KBM-7 (cell line): Measurements from ENCODE around the gene HINT2.

Experiments used
- DNase-seq: peaks from one replicate; pipeline ENCODE4 v3.0.0-alpha.2; 2015
- in situ Hi-C: fragments of 300-500 bp; cut with MboI; formaldehyde crosslinking; loops from 2 replicates; pipeline ENCODE4 v1.14.3; 2020; ENCODE audit warnings: low sequenced_read_pairs, low pct_unique_long_range_greater_than_20kb, mixed read lengths

The HINT2 gene

DNA sequence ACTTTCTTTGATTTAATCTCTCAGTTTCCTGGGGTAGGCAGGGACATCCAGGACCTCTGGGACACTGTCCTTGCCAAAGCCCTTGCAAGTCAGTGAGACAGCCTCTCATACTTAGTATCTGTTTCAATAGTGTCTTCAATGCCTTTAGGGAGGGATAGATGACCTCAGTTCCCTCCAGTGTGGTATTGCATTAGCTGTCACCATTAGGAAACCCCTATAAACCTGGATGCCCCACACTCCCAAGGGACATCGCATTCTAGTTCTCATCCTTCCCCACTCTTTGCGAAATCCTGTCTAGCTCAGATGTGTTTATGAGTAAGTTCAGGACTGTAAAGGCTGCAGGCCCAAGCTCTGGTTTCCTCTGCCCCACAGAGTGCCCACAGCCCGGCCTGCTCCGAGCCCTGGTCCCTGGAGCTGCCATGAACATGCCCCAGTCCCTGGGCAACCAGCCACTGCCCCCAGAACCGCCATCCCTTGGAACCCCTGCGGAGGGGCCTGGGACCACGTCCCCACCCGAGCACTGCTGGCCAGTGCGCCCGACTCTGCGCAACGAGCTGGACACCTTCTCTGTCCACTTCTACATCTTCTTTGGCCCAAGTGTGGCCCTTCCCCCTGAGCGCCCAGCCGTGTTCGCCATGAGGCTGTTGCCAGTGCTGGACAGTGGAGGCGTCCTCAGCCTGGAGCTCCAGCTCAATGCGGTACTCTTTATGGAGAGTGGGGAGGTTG is 27.3 kb upstream of the HINT2 start:
- in situ Hi-C loops: no loop called here
- DNase-seq: no peak

DNA sequence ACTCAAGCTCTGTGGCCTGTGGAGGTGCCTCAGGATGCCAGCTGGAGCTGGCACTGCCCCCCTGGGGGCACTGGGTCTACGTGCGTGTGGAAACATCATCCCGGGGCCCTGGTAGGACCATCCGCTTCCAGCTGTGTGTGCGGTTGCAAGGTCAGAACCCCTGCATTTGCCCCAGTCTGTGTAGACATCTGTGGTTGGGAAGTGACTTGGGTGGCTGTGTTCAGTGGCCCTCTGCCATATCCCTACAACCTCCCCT is 26.7 kb upstream of the HINT2 start:
- no peak for DNase-seq
- in situ Hi-C loops: no loop called here

DNA sequence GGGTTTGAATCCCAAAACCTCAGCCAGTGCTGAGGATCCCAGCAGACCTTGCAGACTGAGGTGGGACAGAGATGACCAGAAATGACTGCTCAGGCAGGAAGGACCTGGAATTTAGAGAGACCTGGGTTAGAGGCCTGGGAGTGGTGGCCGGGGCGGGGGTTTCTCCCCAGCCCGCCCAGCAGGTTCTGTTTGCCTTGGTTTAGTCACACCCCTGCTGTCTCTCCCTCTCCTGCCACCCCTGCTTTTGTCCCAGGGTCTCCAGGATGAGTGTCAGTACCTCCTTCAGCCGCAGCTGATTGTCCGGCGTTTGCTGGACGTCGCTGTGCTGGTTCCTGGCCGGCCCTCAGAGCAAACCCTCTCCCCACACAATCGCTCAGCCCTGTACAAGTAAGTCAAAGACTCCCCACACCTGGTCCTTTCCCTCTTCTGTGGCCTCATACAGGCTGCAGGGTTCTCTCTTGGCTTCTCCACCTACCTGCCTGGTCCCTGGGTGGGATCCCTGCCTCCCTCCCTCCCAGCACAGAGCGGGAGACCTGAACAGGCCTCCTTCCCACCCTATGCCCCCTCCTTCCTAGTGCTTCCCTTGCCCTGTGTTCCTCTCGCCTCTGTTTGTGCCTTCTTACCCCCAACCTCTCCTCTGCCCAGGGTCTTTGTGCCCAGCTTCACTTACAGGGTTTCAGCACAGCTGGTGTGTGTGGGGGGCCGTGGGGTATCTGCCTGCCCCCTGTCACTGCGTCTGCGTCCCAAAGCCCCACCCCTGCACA is 26.2 kb upstream of the HINT2 start:
- in situ Hi-C loops: no loop called here
- no peak for DNase-seq

DNA sequence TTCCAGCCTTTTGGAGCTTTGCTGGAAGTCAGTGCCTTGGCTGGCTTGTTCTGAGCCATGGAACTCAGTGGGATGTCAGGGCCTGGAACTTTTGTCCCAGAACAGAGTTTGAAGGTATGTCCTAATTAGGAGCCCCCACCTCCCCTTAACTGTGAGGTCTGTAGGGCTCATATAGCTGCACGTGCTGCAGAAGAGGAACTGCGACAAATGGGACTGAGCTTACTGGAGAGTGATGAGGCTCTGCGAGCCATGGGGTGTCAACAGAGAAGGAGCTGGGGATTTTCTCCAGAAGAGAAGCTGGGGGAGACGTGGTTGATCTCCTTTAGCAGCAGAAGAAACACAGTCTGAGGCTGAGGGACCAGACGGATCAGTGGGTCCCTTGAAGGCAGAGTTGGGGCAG is 25.1 kb upstream of the HINT2 start:
- no peak for DNase-seq
- in situ Hi-C loops: no loop called here

DNA sequence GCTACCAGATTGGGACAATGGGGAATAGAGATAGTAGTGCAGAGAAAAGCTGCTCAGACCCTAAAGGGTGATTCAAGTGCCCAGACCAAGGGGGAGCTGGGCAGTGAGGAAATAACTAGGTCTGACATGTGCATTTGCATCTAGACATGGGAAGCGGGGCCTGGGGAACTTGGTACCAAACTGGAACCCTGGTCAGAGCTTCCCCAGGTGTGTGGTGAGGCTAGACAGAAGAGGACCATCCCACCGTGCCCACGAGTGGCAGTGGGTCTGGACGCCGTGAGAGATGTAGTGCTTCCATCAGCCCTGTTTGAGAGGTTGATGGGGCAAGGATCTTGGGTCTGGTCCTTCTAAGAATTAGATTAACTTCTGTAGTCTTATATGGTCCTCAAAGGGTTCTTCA is 21.8 kb upstream of the HINT2 start:
- DNase-seq: no peak
- in situ Hi-C loops: no loop called here

DNA sequence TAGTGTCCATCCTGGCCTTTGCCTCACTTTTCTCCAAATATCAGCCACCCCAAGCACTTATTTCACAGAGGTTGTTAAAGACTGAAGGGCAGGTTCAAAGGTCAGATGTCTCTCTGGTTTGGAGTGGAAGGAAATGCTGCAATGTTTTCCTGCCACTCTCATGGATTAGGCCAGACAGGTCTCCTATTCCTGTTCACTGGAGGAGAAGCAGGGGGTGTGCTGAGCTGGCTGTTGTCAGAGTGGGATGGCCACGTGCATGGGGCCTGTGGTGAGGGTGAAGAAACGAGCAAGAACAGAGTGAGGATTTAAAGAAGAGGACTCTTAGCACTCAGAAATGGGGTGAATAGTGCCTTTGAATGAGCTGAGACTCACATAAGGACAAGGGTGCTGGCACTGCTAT is 20.9 kb upstream of the HINT2 start:
- no peak for DNase-seq
- in situ Hi-C loops: no loop called here

DNA sequence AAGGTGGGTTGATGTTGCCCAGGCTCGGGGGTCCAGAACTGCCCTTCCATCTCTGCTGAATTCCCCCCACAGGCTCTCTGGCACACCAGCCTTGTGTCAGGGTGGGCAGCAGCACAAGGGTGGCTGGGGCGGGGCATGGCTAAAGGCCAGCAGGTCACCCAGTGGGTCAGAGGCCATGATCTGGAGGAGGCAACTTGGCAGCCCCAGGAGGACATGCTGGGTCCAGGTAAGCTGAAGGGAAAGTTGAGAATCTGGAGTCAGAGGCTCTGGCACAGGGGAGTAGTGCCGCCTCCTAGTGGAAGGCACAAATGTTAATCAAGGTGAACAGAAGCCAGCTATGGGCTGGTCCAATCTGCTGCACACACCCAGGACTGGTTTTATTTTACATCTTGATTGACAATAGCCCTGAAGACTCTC is 20.4 kb upstream of the HINT2 start:
- peak; percentile 24 for DNase-seq
- in situ Hi-C loops: no loop called here

DNA sequence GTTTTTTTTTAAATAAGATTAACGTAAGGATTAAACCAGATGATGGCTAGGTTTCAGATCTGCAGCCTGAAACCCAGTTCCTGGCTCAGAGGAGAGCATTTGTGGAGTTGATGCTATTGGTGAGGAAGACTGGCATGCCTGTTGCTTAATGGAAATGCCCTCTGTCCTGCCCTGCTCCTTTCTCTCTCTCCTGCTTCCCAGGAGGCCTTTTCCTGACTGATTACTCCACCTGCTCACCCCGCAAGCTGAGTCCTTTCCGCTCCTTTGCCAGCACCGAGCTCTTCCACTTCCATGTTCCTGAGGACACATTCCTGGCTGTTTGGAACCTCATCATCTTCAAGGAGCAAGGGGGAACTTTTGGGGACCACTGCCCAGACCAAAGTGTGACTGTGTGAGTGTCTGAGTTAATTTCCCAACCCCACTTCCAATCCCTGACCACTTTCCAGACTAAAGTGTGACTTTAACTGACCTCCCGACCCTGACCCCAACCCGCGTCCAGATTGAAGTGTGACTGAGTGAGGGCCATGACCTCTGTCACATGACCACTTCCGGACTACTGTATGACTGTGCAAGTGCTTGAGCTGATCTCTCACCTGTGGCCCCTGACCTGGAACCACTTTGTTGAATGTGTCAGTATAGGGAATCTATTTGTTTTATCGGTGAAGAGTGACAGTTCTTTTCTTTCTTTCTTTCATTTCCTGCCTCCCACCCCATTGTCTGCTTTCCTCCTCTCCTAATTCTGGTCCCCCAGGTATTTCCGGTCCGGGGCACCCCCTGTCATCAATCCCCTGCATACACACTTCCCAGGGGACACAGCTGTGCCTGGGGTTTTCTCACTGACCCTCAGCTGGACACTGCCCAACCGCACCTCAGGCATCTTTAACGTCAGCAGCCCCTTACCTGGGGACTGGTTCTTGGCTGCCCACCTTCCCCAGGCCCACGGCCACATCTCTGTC is 19.7 kb upstream of the HINT2 start:
- in situ Hi-C loops: no loop called here
- DNase-seq: no peak

DNA sequence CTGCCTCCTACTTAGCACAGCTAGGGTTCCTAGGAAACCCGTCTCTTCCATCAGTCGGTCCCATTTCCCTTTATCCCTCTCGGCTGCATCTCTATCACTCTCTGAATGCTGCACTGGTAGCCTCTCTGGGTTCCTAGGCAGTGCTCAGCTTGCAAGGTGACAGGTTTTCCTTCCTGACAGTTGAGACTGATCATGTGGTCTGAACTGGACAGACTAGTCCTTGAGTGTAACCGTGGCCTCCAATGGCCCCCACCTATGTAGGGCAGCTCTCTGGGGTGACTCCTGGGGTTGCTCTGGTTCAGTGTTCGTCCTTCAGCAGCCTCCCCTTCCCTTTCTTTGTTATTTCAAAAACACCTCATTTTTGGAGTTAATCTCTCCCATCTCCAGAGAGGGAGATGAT is 18.0 kb upstream of the HINT2 start:
- in situ Hi-C loops: no loop called here

DNA sequence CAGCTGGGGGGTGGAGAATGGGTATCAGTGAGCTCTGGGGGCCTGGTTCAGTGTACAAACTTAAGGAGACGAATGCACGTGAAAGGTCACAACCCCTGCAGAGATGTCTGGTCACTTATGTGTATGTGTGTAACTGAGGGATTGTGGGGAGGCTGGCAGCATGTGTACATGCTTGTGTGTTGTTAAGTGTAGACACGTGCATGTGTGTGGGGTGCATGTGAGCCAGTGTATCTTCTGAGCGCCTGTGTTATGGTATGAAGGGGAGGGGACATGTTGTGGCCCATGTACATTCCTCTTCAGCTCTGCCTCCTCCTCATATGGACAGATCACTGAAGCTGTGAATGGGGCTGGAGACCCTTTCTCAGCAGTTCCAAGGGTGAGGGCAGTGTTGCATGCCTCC is 16.2 kb upstream of the HINT2 start:
- DNase-seq: no peak
- in situ Hi-C loops: no loop called here

More for the DNA sequence above, 18.0 kb upstream of the HINT2 start:
- DNase-seq: no peak

DNA sequence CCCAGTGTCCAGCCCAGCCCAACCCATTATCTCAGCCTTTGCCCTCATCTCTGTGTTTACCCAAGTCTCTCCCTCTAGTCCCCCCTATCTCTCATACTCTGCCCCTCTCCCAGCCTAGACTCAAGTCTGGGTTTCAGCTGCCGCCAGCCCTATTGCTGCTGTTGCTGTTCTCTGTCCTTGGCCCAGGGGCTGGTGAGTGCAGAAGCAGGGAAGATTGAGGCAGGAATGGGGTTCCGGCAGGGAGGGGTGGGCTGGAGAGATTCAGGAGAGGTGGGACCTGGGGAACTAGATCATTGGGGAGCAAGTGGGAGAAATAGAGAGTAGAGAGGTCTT is 14.9 kb upstream of the HINT2 start:
- DNase-seq: no peak
- in situ Hi-C loops: no loop called here

DNA sequence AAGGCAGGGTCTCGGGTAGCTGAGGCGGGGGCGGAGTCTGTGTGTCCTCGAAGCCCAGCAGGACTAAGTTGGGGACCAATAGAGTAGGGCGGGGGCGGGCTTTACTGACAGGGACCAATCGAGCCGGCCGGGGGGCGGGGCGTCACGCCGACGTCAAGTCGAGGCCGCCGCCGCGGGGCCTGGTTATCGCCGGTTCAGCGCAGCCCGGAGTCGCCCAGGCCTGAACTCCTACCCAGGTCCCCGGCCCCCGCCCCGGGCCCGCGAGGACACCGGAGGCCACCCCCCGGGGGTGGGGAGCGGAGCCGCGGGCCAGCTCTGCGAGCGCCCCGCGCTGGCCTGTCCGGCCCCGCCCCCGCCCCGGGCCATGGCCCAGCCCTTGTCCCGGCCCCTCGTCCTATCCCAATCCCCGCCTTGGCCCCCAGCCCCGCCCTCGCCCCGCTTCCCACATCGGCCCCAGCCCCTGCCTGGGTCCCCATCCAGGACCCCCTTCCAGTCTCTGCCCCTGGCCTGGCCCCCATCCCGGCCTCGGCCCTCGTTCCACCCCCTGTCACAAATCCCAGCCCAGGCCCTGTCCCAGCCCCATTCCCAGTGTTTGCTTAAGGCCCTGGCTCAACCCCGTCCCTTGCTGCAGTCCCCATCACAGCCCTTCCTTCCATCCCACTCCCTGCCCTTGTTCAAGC is 14.4 kb upstream of the HINT2 start, which contains the start of gene TMEM8B:
Gene TMEM8B (plus strand): TSS at position 145 of the 680 bp plus-strand sequence. CDS start 220 bp downstream, at position 365.
- DNase-seq: peak; percentile 80
- in situ Hi-C loops: no loop called here

DNA sequence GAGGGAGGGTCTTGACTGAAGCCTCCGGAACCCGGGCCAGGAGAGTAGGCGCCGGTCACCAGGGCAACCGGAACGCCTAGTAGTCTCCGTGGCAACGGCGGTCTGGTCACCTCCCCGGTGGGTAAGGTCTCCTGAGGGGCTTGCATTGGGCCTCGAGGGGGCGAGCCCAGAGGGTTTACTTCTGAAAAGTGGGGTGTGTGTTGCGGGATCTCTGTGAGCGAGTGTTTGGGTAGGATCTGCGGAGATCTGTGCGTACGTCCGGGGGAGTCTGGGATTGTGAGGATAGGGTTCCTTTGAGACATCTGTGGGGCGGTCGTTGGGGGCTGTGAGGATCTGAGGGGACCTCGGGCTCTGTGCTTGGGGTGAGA is 13.9 kb upstream of the HINT2 start, which contains the start of gene FAM221B:
Gene FAM221B (minus strand): TSS at position 17 of the 368 bp plus-strand sequence. CDS start 2,571 bp downstream, outside the sequence.
- no peak for DNase-seq
- in situ Hi-C loops: no loop called here

DNA sequence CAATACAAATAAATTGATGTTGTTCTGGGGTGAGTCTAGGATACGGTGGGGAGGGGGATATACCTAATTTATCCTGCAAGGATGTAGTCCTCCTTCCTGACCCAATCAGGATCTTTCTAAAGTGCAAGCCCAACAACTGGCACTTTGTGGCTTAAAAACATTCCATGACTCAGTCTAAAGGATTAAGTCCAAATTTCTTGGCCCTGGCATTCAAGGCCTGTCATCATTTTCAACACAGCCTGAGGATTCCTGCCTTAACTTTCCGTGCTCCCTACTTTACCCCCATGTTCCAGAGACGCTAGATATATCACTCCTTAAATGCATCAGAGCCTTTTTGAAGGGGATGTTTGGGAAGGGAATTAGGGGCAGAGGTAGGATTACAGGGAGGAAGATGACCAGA is 12.6 kb upstream of the HINT2 start:
- in situ Hi-C loops: no loop called here
- no peak for DNase-seq

DNA sequence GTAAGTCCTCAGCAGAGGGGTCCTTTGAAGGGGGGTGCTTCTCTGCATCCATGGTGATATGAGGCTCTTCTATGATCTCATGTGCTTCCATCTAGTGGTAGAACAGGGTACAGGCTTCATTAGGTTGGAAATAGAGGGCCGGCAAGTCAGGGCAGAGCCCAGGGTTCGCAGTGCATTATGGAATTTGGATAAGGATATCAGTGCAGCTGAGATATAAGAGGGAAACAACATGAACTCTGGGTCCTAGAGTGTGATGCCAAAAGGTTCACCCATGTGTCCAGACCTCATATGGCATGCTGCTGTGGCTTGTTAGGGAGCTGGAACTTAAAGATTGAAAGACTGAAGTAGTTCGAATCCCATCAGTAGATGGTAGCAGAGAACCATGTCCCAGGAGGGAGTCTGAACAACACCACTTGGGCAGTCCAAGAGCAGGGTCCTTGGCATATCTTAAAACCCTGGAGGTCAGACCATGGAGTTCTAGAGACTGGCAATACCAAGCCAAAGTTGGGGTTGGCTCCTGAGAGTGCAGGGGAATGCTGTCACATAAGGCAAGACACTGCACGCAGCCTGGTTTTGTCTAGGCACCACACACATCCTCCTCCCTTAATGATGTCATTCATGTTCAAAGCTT is 11.3 kb upstream of the HINT2 start:
- in situ Hi-C loops: no loop called here
- peak; percentile 90 for DNase-seq

DNA sequence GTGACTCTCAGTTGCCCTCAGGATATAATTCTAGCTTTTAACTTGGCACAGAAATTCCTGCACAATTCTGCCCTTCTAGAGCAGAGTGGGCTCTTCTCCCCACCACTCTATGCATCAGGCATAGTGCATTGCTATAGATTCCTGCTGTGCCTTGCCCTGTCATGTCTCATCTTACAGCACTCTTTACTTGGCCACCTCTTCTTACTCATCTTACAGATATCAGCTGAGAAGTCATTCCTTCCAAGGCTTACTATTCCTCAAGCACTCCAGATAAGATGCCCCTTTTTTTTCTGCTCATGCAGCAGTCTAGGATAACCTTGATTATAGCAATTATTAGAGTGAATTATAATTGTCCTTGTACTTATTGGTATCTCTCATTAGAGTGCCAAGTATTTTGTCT is 8.1 kb upstream of the HINT2 start:
- in situ Hi-C loops: no loop called here
- no peak for DNase-seq

DNA sequence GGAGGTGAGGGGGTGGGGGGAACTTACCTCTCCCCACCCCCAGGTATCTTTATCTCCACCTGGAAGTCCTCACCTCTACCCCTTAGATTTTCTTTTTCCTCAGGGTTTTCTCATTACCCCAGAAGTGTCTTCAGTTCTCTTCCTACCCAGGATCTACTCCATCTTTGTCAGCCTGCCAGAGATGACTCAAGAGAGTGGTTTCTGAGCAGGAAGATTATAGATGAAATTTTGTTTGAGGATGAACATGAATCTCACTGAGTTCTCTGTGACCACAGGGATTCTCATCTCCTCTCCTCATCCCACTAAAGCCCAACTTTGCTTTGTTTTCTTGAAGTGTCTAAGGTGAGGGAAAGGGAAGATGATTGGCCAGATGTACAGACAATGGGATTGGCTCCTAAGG is 5.2 kb upstream of the HINT2 start:
- in situ Hi-C loops: no loop called here
- DNase-seq: no peak

DNA sequence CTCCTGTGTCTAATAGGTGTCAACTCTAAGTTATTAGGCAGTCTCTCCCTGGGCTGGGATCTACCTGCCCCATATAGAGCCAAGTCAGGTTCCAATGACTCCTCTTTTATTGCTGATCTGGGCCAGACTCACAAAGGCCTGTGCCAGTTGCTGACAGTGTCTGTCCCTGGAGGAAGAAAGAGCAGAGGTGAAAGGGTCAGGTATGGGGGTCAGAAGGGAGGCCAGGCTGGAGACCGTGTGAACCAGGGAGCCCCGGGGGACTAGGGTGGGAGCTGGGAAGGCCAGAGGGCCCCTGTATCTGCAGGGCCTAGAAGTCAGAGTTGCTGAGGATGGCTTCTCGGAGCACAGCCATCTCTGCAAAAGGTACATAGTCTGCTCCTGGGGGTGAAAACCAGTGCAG is 3.5 kb upstream of the HINT2 start:
- in situ Hi-C loops: no loop called here
- DNase-seq: no peak

DNA sequence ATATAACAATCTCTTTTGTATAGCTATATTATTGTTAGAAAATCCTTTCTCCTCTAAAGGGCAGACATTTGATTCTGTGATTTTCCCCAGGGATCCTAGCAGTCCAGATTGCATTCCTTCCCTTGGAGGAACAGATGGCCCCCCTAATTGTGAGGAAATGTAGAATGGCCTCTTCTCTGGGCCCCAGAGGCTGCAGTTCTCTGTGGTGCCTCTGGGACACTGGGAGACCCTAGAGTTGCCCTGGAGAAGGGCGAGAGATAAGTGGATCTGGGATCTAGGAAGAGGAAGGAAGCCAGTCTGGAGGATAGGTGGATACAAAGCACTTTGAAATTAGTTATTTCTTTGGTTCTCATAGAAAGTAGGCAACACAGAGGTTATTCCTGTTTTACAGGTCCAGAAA is 1.9 kb upstream of the HINT2 start:
- peak; percentile 21 for DNase-seq

More for the DNA sequence above, 1.9 kb upstream of the HINT2 start:
- in situ Hi-C loops: no loop called here
